Omental fat pad (tissue), 4 donors: ENCODE data around the gene NPL. TPM values are rescaled to one million over a fixed set of nuclear protein-coding genes. Genes with fewer than 3 reads are reported as not detected.

Source experiments
- ATAC-seq: fragments of 150-250 bp; one replicate; pipeline ENCODE4 v1.9.1; 2016; ENCODE audit warnings: mild to moderate bottlenecking, moderate library complexity; ENCODE audit not compliant: low FRiP score
- DNase-seq: peaks from one replicate; pipeline ENCODE4 v3.0.0-alpha.2; 2019; ENCODE audit warnings: low spot score
- total RNA-seq, 4 donors: library from RNA; depleted of rRNA; stranded (reverse); fragments of >200 nt; gene quantifications; one replicate each; pipeline ENCODE4 v1.1.0, GENCODE V29; 2016
- TF ChIP-seq, protein P1 (sequence below), 3 donors: fragments of 450-650 bp; IDR thresholded peaks; one replicate each; pipeline ENCODE4 v1.5.1; 2016 to 2017; ENCODE audit warnings: antibody characterized with exemption in 3 of 3, mild to moderate bottlenecking in 3 of 3, moderate library complexity in 2 of 3

The NPL gene
- total RNA-seq, 4 donors from 2014 or later = 18.5 to 39.9 (median 26.0) TPM

DNA sequence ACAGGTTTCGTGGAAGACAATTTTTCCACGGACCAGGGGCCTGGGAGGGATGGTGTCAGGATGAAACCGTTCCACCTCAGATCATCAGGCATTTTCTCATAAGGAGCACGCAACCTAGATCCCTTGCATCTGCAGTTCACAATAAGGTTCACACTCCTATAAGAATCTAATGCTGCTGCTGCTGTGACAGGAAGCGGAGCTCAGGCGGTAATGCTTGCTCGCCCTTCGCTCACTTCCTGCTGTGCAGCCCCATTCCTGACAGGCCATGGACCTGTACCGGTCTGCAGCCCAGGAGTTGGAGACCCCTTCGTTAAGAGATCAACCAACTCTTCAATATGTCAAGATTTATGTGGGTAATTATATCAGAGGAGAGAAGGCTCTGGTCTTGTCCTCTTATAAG, 46.2 kb downstream of the NPL start:
- TF ChIP-seq, protein P1, sequence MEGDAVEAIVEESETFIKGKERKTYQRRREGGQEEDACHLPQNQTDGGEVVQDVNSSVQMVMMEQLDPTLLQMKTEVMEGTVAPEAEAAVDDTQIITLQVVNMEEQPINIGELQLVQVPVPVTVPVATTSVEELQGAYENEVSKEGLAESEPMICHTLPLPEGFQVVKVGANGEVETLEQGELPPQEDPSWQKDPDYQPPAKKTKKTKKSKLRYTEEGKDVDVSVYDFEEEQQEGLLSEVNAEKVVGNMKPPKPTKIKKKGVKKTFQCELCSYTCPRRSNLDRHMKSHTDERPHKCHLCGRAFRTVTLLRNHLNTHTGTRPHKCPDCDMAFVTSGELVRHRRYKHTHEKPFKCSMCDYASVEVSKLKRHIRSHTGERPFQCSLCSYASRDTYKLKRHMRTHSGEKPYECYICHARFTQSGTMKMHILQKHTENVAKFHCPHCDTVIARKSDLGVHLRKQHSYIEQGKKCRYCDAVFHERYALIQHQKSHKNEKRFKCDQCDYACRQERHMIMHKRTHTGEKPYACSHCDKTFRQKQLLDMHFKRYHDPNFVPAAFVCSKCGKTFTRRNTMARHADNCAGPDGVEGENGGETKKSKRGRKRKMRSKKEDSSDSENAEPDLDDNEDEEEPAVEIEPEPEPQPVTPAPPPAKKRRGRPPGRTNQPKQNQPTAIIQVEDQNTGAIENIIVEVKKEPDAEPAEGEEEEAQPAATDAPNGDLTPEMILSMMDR (IDR thresholded peaks at IDR 0.05) = no peak
- ATAC-seq (no peak), DNase-seq (no peak)

DNA sequence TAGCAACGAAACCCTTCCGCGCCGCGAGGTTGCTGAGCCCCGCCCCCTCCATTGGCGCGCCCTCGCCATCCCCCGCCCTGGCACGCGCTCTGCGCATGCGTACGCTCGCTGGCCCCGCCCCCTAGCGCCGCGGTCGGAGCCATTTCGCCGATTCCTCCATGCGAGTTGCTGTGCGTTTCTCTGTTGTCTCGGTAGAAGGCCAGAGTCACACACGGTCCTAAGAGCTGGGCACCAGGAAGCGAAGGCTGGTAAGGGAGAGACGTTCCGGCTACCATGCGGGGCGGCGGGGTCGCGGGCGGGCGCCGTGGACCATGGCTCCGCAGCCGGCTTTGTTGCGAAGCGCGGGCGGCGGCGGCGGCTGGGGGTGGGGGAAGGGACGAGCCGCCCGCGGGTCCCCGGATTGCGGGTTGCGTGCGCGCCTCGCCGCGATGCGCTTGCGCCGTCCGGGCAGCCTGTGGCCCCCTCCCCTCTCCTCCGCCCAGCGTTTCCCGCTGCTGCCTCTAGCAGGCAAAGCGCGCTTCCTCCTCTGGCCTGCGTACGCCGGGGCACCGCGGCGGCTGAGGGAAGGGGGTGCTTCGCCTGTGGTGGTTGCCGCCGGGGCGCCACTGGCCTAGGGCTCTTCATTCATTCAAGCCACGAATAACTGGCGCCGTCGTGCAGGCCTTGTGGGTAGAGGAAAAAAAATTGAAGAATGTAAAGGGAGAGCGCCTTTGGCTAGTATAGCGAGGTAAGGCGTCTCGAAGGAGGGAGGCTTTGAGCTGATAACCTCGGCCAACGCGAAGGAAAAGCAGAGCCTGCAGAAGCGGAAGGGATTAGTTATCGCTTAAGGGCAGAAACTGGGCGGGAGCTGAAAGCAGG, 49.9 kb downstream of the NPL start, which contains the start of gene DHX9:
Gene DHX9 (plus strand): TSS at position 139 of the 858 bp plus-strand sequence. CDS start 3,220 bp downstream, outside the sequence.
- TF ChIP-seq, protein P1 (IDR thresholded peaks at IDR 0.05) = no peak
- ATAC-seq (peak; percentile 89), DNase-seq (peak; percentile 91)

DNA sequence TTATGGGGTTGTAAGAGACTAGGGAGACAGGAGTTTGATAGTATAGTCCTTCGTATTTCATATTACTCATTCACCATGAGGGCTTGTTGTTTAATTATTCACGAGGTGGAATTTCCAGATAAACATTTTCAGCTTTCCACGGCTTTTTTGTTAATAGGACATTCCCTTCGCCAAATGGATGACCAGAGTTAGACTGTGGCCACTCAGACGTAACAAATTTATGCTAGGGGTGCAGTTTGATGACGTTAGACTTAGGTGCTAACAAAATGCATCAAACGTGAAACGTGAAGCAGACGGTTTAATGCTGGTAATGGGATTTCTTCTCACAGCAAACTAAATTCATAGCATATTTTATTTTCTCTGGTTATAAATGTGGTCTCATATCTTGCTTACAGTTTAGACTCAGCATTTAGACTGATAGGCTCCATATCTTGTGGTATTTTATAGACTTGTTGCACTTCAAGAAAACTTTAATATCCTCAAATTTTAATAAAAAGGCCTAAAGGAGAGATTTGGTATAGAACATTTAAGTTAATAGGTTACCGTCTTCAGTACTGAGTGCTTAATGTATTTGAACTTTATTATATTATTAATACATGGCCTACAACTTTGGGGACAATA, 51.9 kb downstream of the NPL start:
- ATAC-seq = no peak
- TF ChIP-seq, protein P1 (IDR thresholded peaks at IDR 0.05) = no peak
- no peak for DNase-seq

DNA sequence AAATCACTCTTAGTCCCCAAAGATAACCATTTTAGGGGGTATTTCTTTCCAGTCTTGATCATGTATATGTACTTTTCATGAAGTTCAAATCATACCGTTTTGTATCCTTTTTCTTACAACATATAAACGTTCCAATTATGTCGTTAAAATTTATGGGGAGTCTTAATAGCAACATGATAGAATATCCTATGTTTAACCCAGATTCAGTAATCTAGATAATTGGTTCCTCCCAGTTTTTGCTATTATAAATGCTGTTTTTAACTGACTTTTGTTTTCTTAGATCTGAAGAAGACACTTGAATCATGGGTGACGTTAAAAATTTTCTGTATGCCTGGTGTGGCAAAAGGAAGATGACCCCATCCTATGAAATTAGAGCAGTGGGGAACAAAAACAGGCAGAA, 52.7 kb downstream of the NPL start:
- ATAC-seq (no peak), DNase-seq (no peak)
- TF ChIP-seq, protein P1 (IDR thresholded peaks at IDR 0.05) = no peak

DNA sequence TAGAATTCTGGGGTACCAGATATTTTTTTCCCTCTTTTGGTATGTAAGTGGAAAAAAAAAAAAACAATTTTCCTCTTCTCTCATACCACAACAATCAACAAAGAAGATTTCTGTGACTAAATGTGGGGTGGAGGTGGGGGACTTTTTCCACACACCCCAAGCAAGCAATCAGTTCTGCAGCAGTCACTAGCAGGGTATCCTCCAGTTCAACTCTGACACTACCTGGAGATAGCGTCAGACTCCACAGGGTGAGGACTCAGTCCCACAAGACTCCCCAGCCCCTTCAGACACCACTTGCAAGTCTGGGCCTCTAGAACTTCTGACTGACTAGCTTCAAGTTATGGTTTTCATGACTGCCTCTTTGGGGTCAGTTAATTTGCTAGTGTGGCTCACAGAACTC, 55.8 kb downstream of the NPL start:
- DNase-seq (no peak), ATAC-seq (no peak)
- TF ChIP-seq, protein P1 (IDR thresholded peaks at IDR 0.05) = no peak

DNA sequence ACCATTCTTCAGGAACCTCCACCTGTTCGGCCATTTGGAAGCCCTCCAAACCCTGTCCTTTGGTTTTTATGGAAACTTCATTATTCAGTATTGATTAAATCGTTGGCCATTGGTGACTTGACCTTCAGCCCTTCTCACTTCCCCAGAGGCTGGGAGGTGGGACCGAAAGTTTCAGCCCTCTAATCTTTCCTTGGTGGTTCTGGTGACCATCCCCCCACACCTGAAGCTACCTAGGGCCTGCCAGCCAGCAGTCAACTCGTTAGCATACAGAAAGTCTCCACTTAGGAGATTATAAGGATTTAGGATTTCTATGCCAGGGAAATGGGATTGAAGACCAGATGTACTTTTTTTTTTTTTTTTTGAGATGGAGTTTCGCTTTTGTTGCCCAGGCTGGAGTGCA, 56.3 kb downstream of the NPL start:
- no peak for ATAC-seq
- no peak for DNase-seq
- TF ChIP-seq, protein P1 (IDR thresholded peaks at IDR 0.05) = no peak
